Activated CD8-positive, alpha-beta T cell treated with anti-CD3 and anti-CD28 coated beads for 36 hours (primary cell): ENCODE measurements around the gene KIRREL3. TPM values are rescaled to one million over a fixed set of nuclear protein-coding genes. Genes with fewer than 3 reads are reported as not detected.

ENCODE experiments used
- ATAC-seq: fragments of 200-7000 bp; cut with Tn5 transposase; one replicate; pipeline ENCODE4 v1.10.0; 2021; ENCODE audit warnings: mild to moderate bottlenecking, moderate library complexity
- CTCF ChIA-PET: fragments of 350-600 bp; sonication (Branson Sonifier 250); formaldehyde crosslinking; loops from one replicate; lab custom pipeline; 2021; ENCODE audit warnings: antibody characterized with exemption; lab: Charles Lee
- POLR2A ChIA-PET: fragments of 350-600 bp; sonication (Branson Sonifier 250); formaldehyde crosslinking; loops from one replicate; lab custom pipeline; 2021; ENCODE audit warnings: antibody characterized with exemption; lab: Charles Lee
- DNase-seq: peaks from one replicate; pipeline ENCODE4 v3.0.0-alpha.2; 2020
- H3K27ac Mint-ChIP-seq: one replicate; pipeline ENCODE4 v1.8.0; 2021; ENCODE audit warnings: mild to moderate bottlenecking, mixed read lengths
- H3K27me3 Mint-ChIP-seq: one replicate; pipeline ENCODE4 v1.8.0; 2021; ENCODE audit warnings: mixed read lengths
- H3K36me3 Mint-ChIP-seq: one replicate; pipeline ENCODE4 v1.8.0; 2021; ENCODE audit warnings: low read depth, mixed read lengths
- H3K4me1 Mint-ChIP-seq: one replicate; pipeline ENCODE4 v1.8.0; 2021; ENCODE audit warnings: low read depth, mixed read lengths
- H3K4me3 Mint-ChIP-seq: one replicate; pipeline ENCODE4 v1.8.0; 2021; ENCODE audit warnings: mild to moderate bottlenecking, moderate library complexity, mixed read lengths
- H3K9me3 Mint-ChIP-seq: one replicate; pipeline ENCODE4 v1.8.0; 2021; ENCODE audit warnings: mixed read lengths
- CTCF ChIP-seq: fragments of 200-600 bp; IDR thresholded peaks from one replicate; pipeline ENCODE4 v1.8.0; 2022; ENCODE audit warnings: antibody characterized with exemption, mild to moderate bottlenecking
- intact Hi-C: fragments of 100-400 bp; cut with micrococcal nuclease; formaldehyde crosslinking; loops from one replicate; pipeline ENCODE4 v1.10.0; 2022
- total RNA-seq, 2 experiments: library from RNA; stranded (reverse); gene quantifications; one replicate each; pipeline ENCODE4 v1.2.3, GENCODE V29; 2021

Gene KIRREL3
- total RNA-seq, 2 experiments from 2014 or later: not detected

- TF ChIP-seq CTCF: no peak
- Mint-ChIP-seq H3K9me3 (no peaks in the 10 kb centered on the region), H3K27ac (no peak overlapping the region), H3K27me3 (peaks cover 28% of the 10 kb centered on the region), H3K36me3 (no peaks in the 10 kb centered on the region), H3K4me1 (no peaks in the 10 kb centered on the region), H3K4me3 (no peak overlapping the region)
- DNase-seq (no peak), ATAC-seq (no peak)
- intact Hi-C loops: loop anchor here (5.0 to 10.0 kb wide), 2 partner anchors 276 to 549 kb away; no protein-coding TSS in a partner anchor
- CTCF ChIA-PET: no interaction called here
- POLR2A ChIA-PET: no interaction called here
Observed at GRCh38 chr11:126993599-126993998, 7.0 kb downstream of the KIRREL3 start.

- CTCF ChIA-PET: no interaction called here
- POLR2A ChIA-PET: no interaction called here
- Mint-ChIP-seq H3K27ac (no peak overlapping the region), H3K9me3 (no peaks in the 10 kb centered on the region), H3K4me3 (no peak overlapping the region), H3K4me1 (no peaks in the 10 kb centered on the region), H3K27me3 (peaks cover 24% of the 10 kb centered on the region), H3K36me3 (no peaks in the 10 kb centered on the region)
- DNase-seq (no peak), ATAC-seq (no peak)
- no peak for TF ChIP-seq CTCF
- intact Hi-C loops: loop anchor here (5.0 to 10.0 kb wide), 2 partner anchors 275 to 548 kb away; no protein-coding TSS in a partner anchor
Observed at GRCh38 chr11:126992804-126993111, 7.8 kb downstream of the KIRREL3 start.

- Mint-ChIP-seq H3K4me1 (no peaks in the 10 kb centered on the region), H3K27me3 (peaks cover 19% of the 10 kb centered on the region), H3K4me3 (no peak overlapping the region), H3K36me3 (no peaks in the 10 kb centered on the region), H3K27ac (no peak overlapping the region), H3K9me3 (no peaks in the 10 kb centered on the region)
- no peak for TF ChIP-seq CTCF
- intact Hi-C loops: loop anchor here (5.0 to 10.0 kb wide), 2 partner anchors 275 to 547 kb away; no protein-coding TSS in a partner anchor
- POLR2A ChIA-PET: no interaction called here
- CTCF ChIA-PET: no interaction called here
- ATAC-seq: no peak
- DNase-seq: no peak
Observed at GRCh38 chr11:126992065-126992803, 8.3 kb downstream of the KIRREL3 start.

GRCh38 chr11:126991596-126991995 is 9.0 kb downstream of the KIRREL3 start:
- H3K27ac Mint-ChIP-seq: no peak overlapping the region
- no peak overlapping the region for H3K4me3 Mint-ChIP-seq
- intact Hi-C loops: loop anchor here (5.0 to 10.0 kb wide), 2 partner anchors 274 to 547 kb away; no protein-coding TSS in a partner anchor
- CTCF ChIA-PET: interaction anchor here (1.3 to 2.2 kb wide), 4 partner anchors 9 to 275 kb away, joined by 3 to 13 read pairs (median 7); partner anchors contain the start of gene KIRREL3
- H3K9me3 Mint-ChIP-seq: no peaks in the 10 kb centered on the region
- ATAC-seq: no peak
- no peaks in the 10 kb centered on the region for H3K36me3 Mint-ChIP-seq
- POLR2A ChIA-PET: no interaction called here
- DNase-seq: no peak
- no peak for TF ChIP-seq CTCF
- H3K4me1 Mint-ChIP-seq: no peaks in the 10 kb centered on the region
- peaks cover 17% of the 10 kb centered on the region for H3K27me3 Mint-ChIP-seq
